ENCODE data around the gene ATF6B. TPM values are rescaled to one million over a fixed set of nuclear protein-coding genes. Genes with fewer than 3 reads are reported as not detected.

Gene ATF6B
- total and polyA plus RNA-seq, 8 donors: 20.9 to 718 (median 54.2) TPM

DNA sequence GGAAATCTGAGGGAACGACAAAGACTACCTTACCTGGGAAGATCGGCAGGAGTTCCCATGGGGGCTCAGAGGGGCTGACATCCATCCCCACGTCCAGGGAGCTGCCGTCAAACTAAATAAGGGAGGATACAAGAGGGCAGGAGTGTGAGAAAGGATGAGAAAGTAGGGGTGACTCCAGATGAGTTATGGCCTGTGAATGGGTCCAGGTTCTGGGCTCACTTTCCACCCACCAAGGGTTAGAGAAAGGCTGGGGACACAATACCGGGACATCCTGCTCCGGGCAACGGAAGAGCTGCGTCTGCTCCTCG is 683 bp downstream of the ATF6B start:
- no peak for DNase-seq
- intact Hi-C loops (cut with DNase I; ENCODE audit: low total_unique reads): no loop called here
- 2 to 5% (median 4%) methylated on average over 9 of the region's 9 CpGs for WGBS, 5 donors
- Histone ChIP-seq H3K27me3 (no peaks in the 10 kb centered on the region), H3K9me3 (no peaks in the 10 kb centered on the region), H3K4me1 (peaks cover 26 to 65% (median 47%) of the 10 kb centered on the region in 4 donors), H3K27ac (peak overlapping the region; percentile 85 to 95 (median 90)), H3K4me3 (peak overlapping the region; percentile 86 to 99 (median 92)), H3K36me3 (peaks cover 19 to 46% (median 40%) of the 10 kb centered on the region in 4 donors)
- TF ChIP-seq, protein P1, sequence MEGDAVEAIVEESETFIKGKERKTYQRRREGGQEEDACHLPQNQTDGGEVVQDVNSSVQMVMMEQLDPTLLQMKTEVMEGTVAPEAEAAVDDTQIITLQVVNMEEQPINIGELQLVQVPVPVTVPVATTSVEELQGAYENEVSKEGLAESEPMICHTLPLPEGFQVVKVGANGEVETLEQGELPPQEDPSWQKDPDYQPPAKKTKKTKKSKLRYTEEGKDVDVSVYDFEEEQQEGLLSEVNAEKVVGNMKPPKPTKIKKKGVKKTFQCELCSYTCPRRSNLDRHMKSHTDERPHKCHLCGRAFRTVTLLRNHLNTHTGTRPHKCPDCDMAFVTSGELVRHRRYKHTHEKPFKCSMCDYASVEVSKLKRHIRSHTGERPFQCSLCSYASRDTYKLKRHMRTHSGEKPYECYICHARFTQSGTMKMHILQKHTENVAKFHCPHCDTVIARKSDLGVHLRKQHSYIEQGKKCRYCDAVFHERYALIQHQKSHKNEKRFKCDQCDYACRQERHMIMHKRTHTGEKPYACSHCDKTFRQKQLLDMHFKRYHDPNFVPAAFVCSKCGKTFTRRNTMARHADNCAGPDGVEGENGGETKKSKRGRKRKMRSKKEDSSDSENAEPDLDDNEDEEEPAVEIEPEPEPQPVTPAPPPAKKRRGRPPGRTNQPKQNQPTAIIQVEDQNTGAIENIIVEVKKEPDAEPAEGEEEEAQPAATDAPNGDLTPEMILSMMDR (IDR thresholded peaks at IDR 0.05): no peak
- TF ChIP-seq EP300 (IDR thresholded peaks at IDR 0.05): no peak
- TF ChIP-seq POLR2A (IDR thresholded peaks at IDR 0.05): no peak
- TF ChIP-seq POLR2AphosphoS5 (IDR thresholded peaks at IDR 0.05): no peak

DNA sequence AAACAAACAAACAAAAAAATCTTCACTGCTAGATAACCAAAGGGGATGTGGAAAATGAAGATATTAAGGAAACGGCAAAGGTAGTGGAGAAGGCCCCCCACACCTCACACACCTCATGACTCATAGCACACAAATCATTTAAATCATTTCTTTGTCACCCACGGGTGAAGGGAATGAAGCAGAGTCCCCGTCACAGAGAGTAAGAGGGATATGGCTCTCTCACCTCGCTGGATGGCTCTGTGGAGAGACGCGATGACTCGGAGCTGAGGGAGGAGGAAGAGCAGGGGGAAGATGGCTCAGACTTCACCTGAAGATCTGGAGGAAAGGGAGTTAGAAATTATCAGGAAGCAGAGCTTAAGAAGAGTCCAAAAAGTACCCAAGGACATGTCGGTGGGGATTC is 1.2 kb downstream of the ATF6B start:
- WGBS, 5 donors: 42 to 56% (median 47%) methylated on average over 8 of the region's 8 CpGs
- peak overlapping the region; percentile 86 to 99 (median 92) for H3K4me3 ChIP-seq
- no peaks in the 10 kb centered on the region for H3K9me3 ChIP-seq
- no peaks in the 10 kb centered on the region for H3K27me3 ChIP-seq
- intact Hi-C loops (cut with DNase I; ENCODE audit: low total_unique reads): no loop called here
- TF ChIP-seq POLR2AphosphoS5 (IDR thresholded peaks at IDR 0.05) (no peak), EP300 (IDR thresholded peaks at IDR 0.05) (no peak), POLR2A (IDR thresholded peaks at IDR 0.05) (no peak)
- TF ChIP-seq, protein P1 (IDR thresholded peaks at IDR 0.05): no peak
- H3K4me1 ChIP-seq: peaks cover 26 to 65% (median 47%) of the 10 kb centered on the region in 4 donors
- H3K27ac ChIP-seq: peak overlapping the region in 3 of 5 donors; percentile 85 to 92 (median 90)
- DNase-seq: no peak
- peaks cover 21 to 51% (median 44%) of the 10 kb centered on the region in 4 donors for H3K36me3 ChIP-seq

DNA sequence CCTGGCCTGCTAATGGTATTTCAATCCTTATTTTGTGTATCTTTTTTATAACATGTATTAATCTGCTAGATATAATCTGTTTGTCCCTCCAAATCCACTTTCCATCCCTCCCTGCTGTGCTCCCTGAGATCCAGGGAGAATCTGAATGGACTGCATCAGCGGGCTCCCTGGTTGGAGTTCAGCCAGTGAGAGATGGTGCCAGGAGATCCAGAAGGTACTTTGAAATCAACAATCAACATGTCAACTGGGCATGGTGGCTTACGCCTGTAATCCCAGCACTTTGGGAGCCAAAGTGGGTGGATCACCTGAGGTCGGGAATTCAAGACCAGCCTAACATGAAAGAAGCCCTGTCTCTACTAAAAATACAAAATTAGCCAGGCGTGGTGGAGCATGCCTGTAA is 4.4 kb downstream of the ATF6B start:
- Histone ChIP-seq H3K4me1 (peaks cover 26 to 66% (median 44%) of the 10 kb centered on the region in 4 donors), H3K27me3 (no peaks in the 10 kb centered on the region), H3K9me3 (no peaks in the 10 kb centered on the region), H3K27ac (no peak overlapping the region), H3K4me3 (no peak overlapping the region), H3K36me3 (peaks cover 46 to 81% (median 74%) of the 10 kb centered on the region in 4 donors)
- TF ChIP-seq, protein P1 (IDR thresholded peaks at IDR 0.05): no peak
- TF ChIP-seq EP300 (IDR thresholded peaks at IDR 0.05) (no peak), POLR2A (IDR thresholded peaks at IDR 0.05) (no peak), POLR2AphosphoS5 (IDR thresholded peaks at IDR 0.05) (no peak)
- DNase-seq: no peak
- intact Hi-C loops (cut with DNase I; ENCODE audit: low total_unique reads): no loop called here
- 69 to 89% (median 82%) methylated on average over 4 of the region's 4 CpGs for WGBS, 5 donors

DNA sequence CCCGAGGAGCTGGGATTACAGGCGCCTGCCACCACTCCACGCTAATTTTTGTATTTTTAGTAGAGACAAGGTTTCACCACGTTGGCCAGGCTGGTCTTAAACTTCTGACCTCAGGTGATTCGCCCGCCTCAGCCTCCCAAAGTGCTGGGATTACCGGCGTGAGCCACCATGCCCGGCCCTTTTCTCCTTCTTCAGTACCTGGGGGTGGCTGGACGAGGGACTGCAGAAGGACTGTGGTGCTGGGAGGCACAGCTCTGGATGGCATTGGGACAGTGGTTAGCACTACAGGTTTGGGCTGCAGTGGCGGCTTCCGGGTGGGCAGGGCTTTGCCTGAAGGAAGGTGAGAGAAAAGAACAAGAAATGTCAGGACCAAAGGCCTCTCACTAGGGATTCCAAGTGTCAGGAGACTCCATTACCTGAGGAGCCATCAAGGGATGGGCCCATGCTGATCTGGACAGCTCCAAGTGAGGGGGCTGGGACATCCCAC is 7.4 kb downstream of the ATF6B start:
- Histone ChIP-seq H3K4me1 (peaks cover 11 to 45% (median 23%) of the 10 kb centered on the region in 4 donors), H3K27me3 (no peaks in the 10 kb centered on the region), H3K9me3 (no peaks in the 10 kb centered on the region), H3K4me3 (no peak overlapping the region), H3K36me3 (peaks cover 72 to 97% (median 95%) of the 10 kb centered on the region in 4 donors), H3K27ac (no peak overlapping the region)
- TF ChIP-seq EP300 (IDR thresholded peaks at IDR 0.05) (no peak), POLR2AphosphoS5 (IDR thresholded peaks at IDR 0.05) (no peak), POLR2A (IDR thresholded peaks at IDR 0.05) (no peak)
- TF ChIP-seq, protein P1 (IDR thresholded peaks at IDR 0.05): no peak
- DNase-seq: no peak
- intact Hi-C loops (cut with DNase I; ENCODE audit: low total_unique reads): no loop called here
- 90 to 96% (median 94%) methylated on average over 12 of the region's 12 CpGs for WGBS, 5 donors

All from stomach (tissue), 9 donors.